Mucosa of gallbladder (tissue), 1 donor: ENCODE data around the gene FBLN5. TPM values are rescaled to one million over a fixed set of nuclear protein-coding genes. Genes with fewer than 3 reads are reported as not detected.

Experiments
- DNase-seq: peaks from one replicate; pipeline ENCODE4 v3.0.0-alpha.2; 2020; ENCODE audit warnings: low spot score
- total RNA-seq: library from RNA; stranded (reverse); gene quantifications from one replicate; pipeline ENCODE4 v1.2.1, GENCODE V29; 2021
- donor health status: DM: no; HTN: no; CAD: no.

FBLN5 gene
- total RNA-seq, 1 donor from 2014 or later: 241 TPM

DNA sequence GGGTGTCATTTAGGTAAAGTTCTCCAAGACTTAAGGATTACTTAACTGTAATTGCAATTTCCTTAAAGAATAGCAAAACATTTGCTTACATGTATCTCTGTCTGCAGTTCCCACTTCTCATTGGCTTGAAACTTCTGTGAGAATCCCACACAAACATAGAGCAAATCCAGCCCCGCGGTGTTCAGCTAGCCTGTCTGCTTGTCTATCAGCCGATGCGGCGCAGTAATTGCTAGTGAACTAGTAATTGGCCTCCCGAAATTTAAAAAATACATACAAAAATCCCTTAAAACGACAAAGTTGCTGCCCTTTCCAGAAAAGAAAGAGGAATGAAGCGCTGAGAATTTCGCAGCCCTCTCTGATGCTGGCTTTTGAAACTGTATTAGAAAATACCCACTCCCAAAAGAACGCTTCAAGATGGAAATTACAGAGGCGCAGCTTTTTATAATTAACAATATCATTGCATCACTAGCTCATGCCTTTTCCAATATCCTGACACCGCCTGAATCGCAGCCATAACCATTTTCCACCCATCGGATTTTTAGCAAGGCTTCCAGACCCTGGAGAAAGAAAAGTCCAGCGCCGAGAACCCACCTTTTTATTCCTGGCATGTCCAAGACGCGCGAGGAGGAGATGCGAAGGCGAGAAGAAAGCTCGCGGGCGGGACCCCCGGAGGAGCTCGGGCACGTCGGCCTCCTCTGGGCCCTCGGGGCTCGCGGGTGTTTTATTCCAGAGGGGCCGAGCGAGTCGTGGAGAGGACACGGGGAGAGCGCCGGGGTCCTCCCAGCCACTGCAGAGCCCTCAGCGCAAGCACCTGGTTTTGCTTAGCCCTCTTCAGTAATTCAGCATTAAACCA, 646 bp downstream of the FBLN5 start:
- DNase-seq: no peak

DNA sequence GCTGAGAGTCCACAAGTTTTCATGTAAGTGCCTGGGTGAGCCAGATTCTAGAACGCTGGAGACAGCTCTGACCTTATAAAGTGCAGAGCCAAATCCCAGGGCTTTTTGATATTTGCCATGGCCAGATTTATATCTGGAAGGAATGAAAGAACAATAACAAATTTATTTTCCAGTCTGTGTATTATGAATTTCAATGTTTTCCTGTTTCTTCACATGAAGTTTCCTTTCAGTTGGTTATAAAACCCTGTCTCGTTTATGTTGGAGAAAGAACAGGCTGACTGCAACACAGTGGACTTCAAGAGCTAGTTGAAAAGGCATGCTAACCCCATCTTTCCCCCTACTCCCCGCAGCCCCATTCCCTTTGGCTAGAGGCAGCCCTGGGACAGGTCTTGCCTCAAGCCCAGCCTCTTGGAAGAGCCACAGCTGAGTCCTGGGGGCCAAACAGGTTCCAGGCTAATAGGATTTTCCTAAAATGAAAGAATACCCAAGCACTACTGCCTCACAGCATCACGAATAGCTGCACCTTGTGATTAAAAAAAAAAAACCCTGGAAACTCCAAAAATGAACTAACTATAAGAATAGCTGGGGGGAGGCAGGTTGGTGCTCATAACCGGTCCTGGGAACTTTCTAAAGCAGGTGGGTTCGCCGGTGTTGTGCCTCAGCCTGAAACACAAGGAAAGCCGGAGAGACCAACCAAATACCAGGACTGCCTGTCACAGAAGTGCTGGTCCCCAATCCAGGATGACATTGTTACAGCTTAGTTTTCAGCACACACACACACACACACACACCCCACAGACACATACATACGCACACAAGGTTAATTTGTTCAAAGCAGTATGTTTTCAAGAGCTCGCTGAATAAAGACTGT, 1.5 kb downstream of the FBLN5 start:
- DNase-seq: no peak

- DNase-seq: no peak
These were observed 4.5 kb downstream of the FBLN5 start for GRCh38 chr14:91942946-91943345.

DNA sequence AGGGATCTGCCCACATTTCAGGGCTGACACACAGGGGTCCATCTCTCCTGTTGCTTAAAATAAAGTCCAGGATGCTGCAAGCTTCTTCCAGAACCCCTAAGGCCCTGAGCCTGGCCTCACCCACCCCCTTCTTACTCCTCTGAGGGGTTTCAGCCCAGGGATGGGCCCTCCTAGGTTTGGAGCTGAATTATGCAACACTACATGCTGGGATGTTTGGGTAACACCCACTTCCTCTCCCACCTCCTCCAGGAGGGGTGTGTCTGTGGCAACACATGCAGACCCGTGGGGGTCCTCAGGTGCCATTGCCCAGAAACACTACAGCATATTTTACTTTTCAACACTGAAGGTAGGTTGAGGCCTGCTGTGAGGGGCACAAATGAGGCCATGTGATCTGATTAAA, 5.4 kb downstream of the FBLN5 start:
- DNase-seq: no peak

DNA sequence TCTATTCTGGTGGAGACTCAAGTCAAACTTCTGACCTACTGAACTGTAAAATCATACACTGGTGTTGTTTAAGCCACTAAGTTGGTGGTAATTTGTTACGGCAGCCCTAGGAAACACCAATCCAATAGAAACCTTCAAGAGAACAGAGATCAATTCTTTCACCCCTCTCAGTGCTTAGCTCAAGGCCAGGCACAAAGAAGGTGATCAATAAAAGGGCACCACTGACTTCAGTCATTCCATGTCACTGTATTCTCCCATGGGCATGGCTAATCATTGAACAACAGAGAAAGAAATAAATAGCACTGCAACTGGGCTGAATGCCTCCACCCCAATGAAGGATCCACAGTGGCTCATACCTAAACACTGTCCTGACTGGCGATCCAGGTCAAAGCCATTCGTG, 7.3 kb downstream of the FBLN5 start:
- DNase-seq: peak; percentile 28

- no peak for DNase-seq
These were observed 11.9 kb downstream of the FBLN5 start for GRCh38 chr14:91935586-91935985.

DNA sequence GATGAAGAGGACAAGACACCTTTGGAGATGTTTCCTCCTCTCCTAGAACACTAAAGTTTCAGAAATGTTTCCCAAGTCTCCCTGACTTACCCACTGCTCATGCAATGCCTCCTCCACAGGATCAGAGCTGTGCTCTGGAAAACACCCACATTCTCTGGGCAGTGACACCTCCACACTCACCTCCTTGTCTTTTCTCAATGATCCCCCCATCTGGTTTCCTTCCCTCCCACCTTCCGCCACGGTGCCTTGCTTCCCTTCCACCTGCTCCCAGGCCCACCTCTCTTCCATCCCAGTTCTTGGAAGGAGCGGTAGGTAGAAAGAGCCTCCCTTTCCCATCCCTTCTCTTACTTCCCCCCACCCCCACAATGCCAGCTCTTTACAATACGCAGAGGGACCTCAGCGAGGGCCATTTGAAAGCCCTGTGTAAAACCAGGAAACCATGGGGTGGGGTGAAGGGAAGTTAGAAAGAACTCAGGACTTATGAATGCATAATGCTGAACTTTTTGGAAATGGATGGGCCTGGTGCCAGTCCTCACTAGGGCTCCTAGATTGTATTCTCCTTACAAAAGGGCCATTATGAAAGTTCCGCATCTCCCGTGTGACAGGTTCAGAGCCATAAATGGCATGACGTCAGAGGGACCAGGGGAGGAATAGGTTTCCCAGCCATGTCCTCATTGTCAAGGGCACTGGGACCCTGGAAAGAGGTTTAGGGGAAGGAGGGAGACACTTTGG, 12.8 kb downstream of the FBLN5 start:
- DNase-seq: no peak

DNA sequence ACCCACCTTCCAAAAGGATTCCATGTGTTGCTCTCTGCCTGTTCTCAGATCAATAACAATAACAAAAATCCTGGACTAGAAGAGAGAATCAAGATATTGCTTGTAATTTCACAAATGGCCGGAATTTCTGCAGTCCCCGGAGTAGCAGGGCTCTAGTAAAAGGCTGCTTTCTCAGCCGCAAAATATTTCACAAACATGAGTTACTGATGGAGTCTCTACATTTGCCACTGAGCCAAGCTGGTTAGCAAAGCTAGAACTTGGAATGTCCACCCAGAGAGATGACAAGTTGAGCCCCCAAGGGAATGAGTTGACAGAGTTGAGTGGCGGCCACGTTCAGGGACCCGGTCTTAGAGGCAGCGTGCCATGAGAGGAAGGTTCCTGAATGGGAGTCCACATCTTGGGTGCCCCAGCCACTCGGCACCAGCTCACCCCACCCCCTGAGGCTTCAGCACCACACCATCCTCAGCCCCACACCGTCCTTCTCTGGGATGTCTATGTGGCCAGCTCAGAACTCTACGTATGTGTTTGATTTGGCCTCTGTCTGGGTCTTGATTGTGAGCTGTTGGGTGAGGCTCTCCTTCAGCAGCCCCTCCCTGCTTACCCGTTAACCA, 15.9 kb downstream of the FBLN5 start:
- no peak for DNase-seq

DNA sequence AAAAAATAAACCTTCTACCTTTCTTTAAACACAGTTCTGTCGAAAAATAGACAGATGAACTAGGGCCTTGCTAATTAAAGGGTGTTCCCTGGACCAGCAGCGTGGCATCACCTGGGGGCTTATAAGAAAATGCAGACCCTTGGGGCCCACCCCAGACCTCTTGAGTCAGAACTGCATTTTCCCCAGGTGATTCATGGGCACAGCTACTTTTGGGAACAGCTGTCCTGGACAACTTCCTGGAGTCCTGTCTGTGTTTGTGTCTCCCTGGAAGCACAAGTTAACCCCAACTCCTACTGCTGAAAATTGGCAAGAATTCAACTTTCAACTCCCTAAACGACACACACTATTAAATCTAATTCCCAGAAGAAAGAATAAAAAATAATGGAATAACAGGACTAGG, 17.8 kb downstream of the FBLN5 start:
- no peak for DNase-seq

GRCh38 chr14:91927800-91928199, 19.7 kb downstream of the FBLN5 start:
- DNase-seq: no peak

- no peak for DNase-seq
These were observed 20.3 kb downstream of the FBLN5 start for GRCh38 chr14:91927191-91927590.

DNA sequence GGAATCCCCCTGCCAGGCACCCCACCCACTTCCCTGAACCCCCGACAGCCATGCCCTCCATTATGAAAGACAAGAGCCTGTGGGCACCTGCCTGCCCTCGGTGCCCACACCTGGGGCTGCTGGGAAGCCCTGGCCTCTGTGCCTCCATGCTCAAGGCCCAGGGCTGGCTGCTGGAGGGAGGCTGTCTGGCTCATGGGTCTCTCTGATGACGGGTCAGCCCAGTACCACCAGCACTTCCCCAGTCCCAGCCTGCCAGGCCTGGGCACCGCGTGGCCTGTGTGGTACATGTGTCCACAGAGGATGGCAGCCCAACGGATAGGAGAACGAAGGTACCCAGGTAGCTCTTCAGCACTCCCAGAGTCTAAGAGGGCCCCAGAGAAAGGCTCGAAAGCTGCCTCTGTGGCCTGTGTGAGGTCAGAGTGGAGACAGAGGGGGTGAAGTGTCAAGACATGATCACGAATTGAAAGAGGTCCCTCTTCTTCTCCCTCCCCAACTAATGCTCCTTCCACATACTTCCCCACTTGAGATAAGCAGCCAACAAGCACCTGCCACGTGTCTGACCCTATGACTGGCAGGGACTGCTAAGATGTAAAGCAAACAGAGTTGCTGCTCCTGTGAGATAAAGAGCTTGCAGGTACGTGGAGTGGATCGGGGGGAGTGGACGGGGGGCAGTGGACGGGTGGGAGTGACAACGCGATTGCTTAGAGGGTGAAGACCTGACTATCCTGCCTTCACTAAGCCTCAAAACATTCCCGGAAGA, 21.2 kb downstream of the FBLN5 start:
- DNase-seq: no peak

GRCh38 chr14:91925727-91926121, 21.8 kb downstream of the FBLN5 start:
- DNase-seq: no peak

DNA sequence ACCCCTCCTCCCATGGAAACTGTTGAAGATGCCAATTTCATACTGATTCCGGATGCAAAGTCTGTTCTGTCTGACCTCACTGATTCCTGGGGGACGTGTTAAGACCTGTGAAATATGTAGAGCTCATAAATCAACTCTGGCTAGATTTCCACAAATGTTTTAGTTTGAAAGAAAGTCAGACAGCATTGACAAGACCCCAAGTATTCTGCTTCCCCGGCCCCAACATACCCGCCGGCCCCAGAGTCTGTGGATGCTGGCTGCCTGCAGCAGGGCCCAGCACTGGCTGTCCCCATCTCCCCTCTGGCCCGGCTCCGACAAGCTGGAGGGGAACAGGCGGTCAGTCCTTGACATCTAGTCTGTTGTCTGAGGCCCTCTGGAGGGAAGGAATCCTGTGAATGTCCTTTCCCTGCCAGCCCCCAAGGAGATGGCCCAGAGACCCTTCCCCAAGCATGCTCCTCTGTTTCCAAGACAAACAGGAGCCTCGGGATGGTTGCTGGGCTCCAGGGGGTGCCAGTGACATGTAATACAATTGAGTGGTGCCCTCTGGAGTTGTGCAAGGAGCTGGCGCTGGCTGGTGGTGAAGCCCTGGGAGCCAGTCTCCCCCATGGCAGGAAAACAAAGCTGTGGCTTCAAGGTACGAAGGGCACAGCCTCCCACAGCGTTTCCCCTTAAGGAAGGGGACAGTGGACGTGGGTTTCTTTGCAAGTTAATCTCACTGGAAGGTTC, 22.3 kb downstream of the FBLN5 start:
- DNase-seq: no peak

GRCh38 chr14:91920526-91920925, 27.0 kb downstream of the FBLN5 start:
- no peak for DNase-seq

DNA sequence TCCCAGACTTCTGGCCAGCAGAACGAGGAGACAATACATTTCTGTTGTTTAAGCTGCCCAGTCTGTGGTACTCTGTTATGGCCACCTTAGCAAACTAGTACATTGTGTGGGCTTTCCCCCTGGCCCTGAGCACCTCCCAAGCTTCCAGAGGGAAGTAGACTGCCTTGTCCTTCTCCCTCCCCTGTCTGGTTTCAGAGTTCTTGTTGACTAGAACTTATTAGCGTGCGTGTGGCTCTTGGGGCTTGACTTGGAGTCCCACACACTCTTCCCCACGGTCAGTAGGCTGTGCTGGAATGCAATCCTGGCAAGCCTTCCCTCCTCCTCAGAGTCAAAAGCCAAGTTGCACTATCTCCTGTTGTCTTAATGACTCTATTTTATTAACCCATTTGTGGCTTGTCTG, 27.7 kb downstream of the FBLN5 start:
- peak; percentile 37 for DNase-seq

- DNase-seq: peak; percentile 47
These were observed 29.2 kb downstream of the FBLN5 start for GRCh38 chr14:91918186-91918883.

DNA sequence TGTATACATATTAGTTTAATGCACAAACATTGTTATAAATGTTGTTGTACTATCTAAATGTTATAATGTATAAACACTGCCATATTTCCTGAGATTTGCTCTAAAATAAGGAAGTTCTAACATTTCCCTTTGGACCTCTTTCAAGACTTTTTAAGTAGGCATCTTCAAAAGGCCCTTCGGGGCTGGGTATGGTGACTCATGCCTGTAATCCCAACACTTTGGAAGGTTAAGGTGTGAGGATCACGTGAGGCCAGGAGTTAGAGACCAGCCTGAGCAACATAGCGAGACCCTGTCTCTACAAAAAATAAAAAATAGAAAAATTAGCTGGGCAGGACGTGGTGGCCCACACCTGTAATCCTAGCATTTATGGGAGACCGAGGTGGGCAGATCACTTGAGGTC, 35.5 kb downstream of the FBLN5 start:
- DNase-seq: no peak

DNA sequence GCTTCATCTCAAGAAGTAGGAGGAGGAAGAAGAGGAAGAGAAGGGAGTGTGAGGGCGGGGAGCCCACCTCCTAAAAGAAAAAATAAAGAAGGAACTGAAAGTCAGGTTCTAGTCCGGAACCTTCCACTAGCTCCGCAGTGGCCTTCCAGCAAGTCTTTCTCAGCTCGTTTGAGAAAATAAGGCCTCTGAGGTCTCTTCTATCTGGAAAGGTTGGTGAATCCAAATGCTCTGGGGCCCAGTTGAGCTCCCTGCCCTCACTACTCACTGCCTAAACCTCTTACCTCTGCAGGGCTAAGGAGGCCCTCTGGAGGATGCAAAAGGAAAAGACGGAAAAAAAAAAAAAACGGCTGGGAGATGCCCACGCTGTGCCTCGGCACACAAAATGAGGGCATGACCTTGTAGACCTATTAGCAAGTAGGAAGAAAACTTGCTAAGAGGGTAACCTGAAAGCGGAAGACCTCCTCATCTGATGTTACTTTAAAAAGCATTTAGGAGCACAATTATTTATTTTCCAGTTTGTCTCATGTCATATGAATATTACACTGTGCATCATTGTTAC, 35.9 kb downstream of the FBLN5 start:
- peak; percentile 38 for DNase-seq
